Epidermal melanocyte (primary cell): ENCODE data around the gene ADORA2A.
"Not testable (repeated sequence)": the region's sequence is repeated elsewhere in the genome, so short reads cannot be mapped to it uniquely, and the experiment has no call there.

Source experiments
- DNase-seq: peaks from one replicate; pipeline ENCODE4 v3.0.0; 2011; ENCODE audit warnings: low spot score; ENCODE audit not compliant: insufficient read length

Gene ADORA2A

DNA sequence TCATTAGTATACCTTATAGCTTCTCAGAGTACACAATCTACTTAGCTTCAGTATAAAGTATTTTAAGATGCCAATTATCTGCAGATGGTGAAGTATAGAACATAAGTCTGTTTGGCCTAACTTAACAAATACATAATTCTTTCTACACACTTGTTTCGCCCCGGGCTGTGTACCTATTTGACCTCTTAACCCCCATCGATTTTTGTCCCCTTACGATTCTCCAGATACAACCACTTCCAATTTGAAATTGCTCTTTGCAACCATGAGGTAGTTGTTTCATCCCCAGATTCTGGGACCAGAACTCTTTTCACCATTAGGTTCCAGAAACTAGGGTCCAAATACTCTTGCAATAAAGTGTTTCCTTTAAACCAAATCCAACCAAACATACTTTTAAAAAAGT, 57.8 kb downstream of the ADORA2A start:
- no peak for DNase-seq

DNA sequence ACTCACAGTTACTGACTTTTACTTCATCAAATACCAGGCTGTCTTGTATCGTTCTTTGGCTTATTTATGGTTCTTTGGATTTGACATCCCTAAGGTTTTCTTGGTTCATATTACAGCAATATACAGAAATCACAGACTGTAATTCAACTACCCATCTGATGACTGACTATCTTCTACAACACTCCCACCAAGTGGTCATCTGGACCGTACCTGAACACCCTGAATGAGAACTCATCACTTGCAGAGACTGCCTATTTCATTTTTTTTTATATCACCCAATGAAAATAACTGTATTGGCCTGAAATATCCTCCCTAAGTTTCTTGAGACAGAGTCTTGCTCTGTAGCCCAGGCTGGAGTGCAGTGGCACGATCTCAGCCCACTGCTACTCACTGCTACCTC, 58.2 kb downstream of the ADORA2A start:
- no peak for DNase-seq

DNA sequence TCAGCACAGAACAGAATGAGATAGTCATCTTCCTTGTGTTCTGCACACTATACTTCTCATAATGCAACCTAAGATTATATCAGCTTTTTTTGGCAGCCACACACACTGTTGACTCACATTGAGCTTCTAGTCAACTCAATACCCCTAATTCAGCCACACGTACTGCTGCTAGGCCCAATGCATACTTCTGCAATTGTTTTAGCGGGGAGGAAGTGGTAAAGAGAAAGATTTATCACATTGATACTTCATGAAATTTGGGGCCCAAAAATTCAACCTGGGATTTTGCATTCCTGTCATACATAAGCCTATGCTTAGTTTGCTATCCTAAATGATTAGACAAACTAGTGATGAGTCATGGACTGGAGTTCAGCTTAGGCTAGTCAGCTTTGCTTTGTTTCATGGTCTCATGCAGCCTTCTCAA, 59.1 kb downstream of the ADORA2A start:
- no peak for DNase-seq

DNA sequence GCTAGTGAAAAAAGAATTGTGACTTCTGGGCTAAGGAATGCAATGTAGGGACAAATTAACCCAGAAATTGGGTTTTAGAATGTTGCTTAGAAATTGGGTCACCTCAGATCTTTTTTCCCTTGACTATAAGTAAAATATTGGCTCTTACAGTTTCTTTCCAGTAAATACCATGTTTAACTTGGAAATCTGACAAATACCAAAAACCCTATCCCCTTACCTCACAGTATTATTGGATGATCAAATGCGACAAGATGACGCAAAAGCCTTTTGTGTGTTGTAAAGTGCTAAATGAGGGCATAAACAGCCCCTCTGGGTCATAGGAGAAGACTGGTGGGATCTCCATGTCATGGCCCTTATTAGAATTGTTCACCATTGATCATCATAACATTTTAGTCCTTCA, 61.6 kb downstream of the ADORA2A start:
- no peak for DNase-seq

DNA sequence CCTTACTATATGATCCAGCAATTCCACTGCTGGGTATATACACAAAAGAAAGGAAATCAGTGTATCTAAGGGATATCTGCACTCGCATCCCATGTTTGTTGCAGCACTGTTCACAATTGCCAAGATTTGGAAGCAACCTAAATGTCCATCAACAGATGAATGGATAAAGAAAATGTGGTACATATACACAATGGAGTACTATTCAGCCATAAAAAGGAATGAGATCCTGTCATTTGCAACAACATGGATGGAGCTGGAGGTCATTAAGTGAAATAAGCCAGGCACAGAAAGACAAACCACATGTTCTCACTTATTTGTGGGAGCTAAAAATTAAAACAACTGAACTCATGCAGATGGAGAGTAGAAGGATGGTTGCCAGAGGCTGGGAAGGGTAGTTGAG, 62.0 kb downstream of the ADORA2A start:
- not testable (repeated sequence) for DNase-seq
